ENCODE results near the gene STARD3. TPM values are rescaled to one million over a fixed set of nuclear protein-coding genes. Genes with fewer than 3 reads are reported as not detected.
A peak's percentile ranks its signal among the peaks of the same experiment; 100 is the strongest.

Gene STARD3
- total RNA-seq, 2 experiments from 2014 or later = 56.1 to 56.8 TPM

DNA sequence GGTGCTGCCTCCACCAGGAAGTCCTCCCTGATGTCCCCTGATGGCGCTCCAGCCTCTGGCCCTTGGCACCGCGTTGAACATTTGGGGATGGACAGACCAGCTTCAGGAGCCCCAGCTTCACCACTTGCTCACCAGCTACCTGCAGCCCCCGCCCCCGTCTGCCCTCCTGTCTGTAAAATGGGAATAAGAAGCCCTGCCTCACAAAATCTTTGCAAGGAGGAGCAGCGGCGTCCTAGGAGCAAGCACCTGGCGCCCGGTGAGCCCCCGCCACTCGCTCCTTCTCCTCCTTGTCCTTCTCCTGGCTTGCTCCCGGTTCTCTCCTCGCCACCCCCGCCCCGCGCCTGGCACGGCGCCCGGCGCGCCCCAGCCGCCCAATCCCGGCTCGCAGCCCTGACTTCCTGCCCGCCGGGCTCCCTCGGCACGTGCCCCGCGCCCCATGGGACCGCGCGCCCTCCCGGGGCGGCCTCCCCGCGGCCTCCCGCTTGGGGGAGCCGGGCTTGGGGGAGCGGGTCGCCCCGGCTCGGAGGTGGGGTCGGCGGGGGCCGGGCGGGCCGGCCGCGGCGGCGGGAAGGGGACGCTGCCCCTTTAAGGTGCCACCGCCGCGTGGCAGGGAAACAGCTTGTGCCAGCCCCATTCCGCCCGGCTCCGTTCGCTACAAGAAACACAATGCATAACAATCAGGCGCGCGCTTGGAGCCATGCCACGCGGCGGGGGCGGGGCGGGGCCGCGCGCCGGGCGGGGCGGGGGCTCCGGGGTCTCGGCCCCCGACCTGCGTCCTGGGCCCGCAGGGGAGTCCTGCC lies 19.3 kb upstream of the STARD3 start:
- Mint-ChIP-seq H3K4me3 (peak overlapping the region; percentile 66), H3K4me1 (ENCODE audit: low read depth) (peaks cover 10% of the 10 kb centered on the region), H3K27me3 (ENCODE audit: low read depth) (peaks cover 3% of the 10 kb centered on the region), H3K27ac (no peak overlapping the region), H3K9me3 (no peaks in the 10 kb centered on the region), H3K36me3 (ENCODE audit: low read depth) (no peaks in the 10 kb centered on the region)
- CTCF ChIA-PET = interaction anchor here (1.9 to 6.7 kb wide), 2 partner anchors 53 to 138 kb away, joined by 7 to 63 read pairs; partner anchors contain the start of gene PNMT
- DNase-seq = peak; percentile 54
- intact Hi-C loops (cut with micrococcal nuclease) = no loop called here

DNA sequence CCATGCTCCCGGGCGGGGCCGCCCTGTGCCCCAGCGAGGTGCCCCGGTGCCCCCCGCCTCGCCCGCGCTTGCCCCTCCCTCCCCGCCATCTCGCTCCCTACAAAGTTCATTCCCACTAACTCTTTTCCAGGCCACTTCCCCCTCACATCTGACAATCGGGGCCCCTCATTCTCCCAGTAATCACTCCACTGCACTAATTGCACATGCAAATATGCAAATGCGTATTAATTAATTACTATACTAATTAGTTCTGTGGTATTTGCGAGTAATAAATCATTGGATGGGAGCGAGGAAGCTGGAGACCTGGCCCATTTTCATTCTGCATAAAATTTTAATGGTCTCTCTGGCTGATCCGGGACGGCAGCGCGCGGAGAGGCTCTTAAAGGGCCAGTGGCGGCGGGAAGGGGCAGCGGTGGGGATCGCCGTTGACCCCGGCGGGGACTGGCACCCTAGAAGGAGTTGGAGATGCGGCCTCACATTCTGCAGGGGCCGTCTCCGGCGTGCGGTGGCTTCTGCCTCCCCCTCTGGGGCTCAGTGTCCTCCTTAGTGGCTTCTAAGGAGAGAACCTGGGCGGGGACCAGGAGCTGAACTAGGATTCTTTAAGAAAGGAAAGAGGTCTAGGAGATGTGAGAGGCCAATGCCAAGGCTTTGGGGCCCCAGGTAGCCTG lies 18.6 kb upstream of the STARD3 start:
- no peak overlapping the region for H3K27ac Mint-ChIP-seq
- peak overlapping the region; percentile 64 for H3K4me3 Mint-ChIP-seq
- intact Hi-C loops (cut with micrococcal nuclease) = no loop called here
- DNase-seq = no peak
- peaks cover 3% of the 10 kb centered on the region for H3K27me3 Mint-ChIP-seq (ENCODE audit: low read depth)
- H3K4me1 Mint-ChIP-seq (ENCODE audit: low read depth) = peaks cover 12% of the 10 kb centered on the region
- no peaks in the 10 kb centered on the region for H3K36me3 Mint-ChIP-seq (ENCODE audit: low read depth)
- H3K9me3 Mint-ChIP-seq = no peaks in the 10 kb centered on the region
- CTCF ChIA-PET = interaction anchor here (1.5 to 8.4 kb wide), 7 partner anchors 18 to 137 kb away, joined by 5 to 213 read pairs (median 7); partner anchors contain the start of genes PNMT and STARD3

DNA sequence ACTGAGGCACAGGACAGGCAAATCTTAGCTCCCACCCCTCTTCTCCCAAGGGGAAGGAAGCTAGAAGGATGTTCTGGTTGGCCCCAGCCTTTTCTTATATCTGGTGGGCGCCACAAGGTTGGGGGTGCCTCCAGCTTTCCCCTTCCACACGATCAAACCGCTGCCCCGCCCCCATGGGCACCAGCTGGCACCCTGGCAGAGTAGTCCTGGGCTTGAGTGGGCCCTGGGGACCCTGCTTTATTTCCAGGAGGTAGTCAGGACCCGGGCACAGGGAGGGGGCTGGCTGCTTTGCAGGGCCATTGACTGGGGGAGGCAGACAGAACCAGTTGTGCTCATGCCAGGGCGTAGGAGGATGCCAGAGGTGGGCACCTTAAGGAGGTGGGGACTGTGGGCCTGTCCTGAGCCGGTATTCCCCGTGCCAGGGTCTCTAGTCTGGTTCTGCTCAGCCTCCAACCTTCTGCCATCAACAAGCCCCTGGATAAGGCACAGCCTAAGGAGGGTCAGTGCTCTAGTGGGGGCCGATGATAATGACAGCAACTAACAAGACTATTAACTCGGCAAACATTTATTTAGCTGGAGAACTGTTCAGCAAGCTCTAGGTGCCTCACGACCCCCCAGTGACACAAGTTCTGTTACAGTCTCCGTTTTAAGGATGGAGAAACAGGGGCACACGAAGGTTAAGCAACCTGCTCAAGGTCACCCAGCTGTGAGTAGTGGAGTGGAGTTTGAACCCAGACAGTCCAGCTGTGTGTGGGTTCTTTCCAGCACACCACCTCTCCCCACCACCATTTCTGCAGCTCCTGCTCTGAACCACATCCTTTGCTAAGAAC lies 17.8 kb upstream of the STARD3 start:
- DNase-seq = no peak
- peaks cover 3% of the 10 kb centered on the region for H3K27me3 Mint-ChIP-seq (ENCODE audit: low read depth)
- CTCF ChIA-PET = interaction anchor here (1.1 to 8.4 kb wide), 9 partner anchors 17 to 136 kb away, joined by 3 to 213 read pairs (median 6); partner anchors contain the start of genes PNMT and STARD3
- no peaks in the 10 kb centered on the region for H3K9me3 Mint-ChIP-seq
- H3K4me3 Mint-ChIP-seq = no peak overlapping the region
- no peaks in the 10 kb centered on the region for H3K36me3 Mint-ChIP-seq (ENCODE audit: low read depth)
- H3K27ac Mint-ChIP-seq = no peak overlapping the region
- intact Hi-C loops (cut with micrococcal nuclease) = no loop called here
- H3K4me1 Mint-ChIP-seq (ENCODE audit: low read depth) = peaks cover 14% of the 10 kb centered on the region

DNA sequence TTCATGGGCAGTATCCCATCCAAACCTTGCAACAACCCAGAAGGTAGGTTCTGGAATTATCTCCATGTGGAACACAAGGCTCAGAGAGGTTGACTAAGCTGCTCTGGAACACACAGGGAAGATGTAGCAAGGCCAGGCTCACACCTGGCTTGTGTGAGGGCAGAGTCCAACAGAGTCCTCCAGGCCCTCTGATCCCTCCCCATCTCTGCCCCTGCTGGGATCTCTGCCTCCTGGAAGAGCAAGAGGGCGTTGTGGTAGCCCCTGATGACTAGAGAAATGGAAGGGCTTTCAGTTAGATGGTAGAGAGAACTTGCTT lies 17.2 kb upstream of the STARD3 start:
- intact Hi-C loops (cut with micrococcal nuclease) = loop anchor here (5.0 kb wide), 1 partner anchor 412 kb away; no protein-coding TSS in a partner anchor
- no peaks in the 10 kb centered on the region for H3K9me3 Mint-ChIP-seq
- H3K4me1 Mint-ChIP-seq (ENCODE audit: low read depth) = peaks cover 14% of the 10 kb centered on the region
- H3K27me3 Mint-ChIP-seq (ENCODE audit: low read depth) = peaks cover 5% of the 10 kb centered on the region
- H3K27ac Mint-ChIP-seq = no peak overlapping the region
- DNase-seq = no peak
- no peak overlapping the region for H3K4me3 Mint-ChIP-seq
- no peaks in the 10 kb centered on the region for H3K36me3 Mint-ChIP-seq (ENCODE audit: low read depth)
- CTCF ChIA-PET = interaction anchor here (0.9 to 8.4 kb wide), 12 partner anchors 17 to 136 kb away, joined by 3 to 213 read pairs (median 6); partner anchors contain the start of genes PNMT and STARD3

DNA sequence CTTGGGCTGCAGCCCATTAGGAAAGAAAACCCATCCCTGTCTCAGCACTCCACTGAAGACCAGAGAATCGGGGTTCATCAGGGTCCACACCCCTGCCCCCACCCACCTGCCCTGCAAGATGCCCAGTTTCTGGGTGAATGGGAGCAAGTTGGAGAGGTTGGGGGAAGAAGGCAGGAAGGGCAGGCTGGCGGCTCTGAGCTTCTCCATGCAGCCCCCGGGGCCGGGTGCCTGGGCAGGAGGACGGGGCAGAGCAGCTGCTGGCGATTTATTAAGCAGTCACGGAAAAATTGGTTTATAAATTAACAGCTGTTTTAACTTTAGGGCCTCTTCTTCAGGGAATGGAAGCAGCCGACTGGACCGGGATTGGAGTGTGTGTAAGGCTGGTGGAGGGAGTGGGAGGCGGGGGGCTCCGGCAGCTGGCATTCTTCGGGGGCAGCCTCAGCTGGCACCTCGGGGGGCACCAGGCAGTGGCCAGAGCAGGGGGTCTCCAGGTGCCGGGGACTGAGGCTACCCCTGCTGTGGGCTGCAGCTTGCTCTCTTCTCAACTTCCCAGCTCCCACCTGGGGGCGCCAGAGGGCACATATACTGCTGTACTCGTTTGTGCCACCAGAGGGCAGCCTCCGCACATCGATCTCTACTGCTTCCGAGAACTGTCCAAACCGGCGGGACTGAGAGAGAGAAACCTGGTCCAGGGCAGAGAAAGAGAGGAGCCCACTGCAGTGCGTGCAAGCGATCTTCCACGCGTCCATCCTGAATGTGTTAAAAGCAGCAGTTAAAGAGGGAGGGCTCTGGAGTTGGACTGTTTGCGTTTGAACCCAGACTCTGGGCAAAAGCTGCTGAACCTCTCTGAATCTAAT lies 15.2 kb upstream of the STARD3 start:
- DNase-seq = peak; percentile 92
- H3K27me3 Mint-ChIP-seq (ENCODE audit: low read depth) = peaks cover 20% of the 10 kb centered on the region
- H3K4me1 Mint-ChIP-seq (ENCODE audit: low read depth) = peaks cover 27% of the 10 kb centered on the region
- H3K36me3 Mint-ChIP-seq (ENCODE audit: low read depth) = no peaks in the 10 kb centered on the region
- H3K9me3 Mint-ChIP-seq = no peaks in the 10 kb centered on the region
- H3K4me3 Mint-ChIP-seq = peak overlapping the region; percentile 68
- intact Hi-C loops (cut with micrococcal nuclease) = loop anchor here (1.0 to 5.0 kb wide), 9 partner anchors 13 to 414 kb away; partner anchors contain the start of genes IKZF3, PNMT and PSMD3
- peak overlapping the region; percentile 67 for H3K27ac Mint-ChIP-seq
- CTCF ChIA-PET = interaction anchor here (0.5 to 8.4 kb wide), 58 partner anchors 10 to 406 kb away, joined by 3 to 213 read pairs (median 5); partner anchors contain the start of genes MIEN1, PGAP3, PNMT and PSMD3

DNA sequence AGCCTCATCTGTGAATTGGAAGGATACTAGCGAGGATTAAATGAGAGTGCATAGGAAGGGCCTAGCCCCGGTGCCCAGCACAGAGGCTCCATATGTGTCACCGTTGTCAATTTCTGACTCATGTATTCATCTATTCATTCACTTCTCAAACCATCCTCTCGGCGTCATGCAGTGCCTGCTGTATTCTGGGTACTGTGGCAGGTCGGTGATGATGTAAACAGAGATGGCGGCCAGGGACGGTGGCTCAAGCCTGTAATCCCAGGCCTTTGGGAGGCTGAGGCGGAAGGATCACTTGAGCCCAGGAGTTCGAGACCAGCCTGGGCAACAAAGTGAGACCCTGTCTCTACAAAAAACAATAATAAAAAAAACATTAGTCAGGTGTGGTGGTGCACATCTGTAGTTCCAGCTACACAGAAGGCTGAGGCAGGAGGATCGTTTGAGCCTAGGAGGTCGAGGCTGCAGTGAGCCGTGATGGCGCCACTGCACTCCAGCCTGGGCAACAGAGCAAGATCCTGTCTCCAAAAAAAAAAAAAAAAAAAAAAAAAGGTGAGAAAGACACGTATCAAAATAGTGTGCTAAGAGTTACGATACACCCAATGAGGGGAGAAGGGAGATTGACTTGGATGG lies 14.5 kb upstream of the STARD3 start:
- peaks cover 22% of the 10 kb centered on the region for H3K27me3 Mint-ChIP-seq (ENCODE audit: low read depth)
- H3K36me3 Mint-ChIP-seq (ENCODE audit: low read depth) = no peaks in the 10 kb centered on the region
- peaks cover 28% of the 10 kb centered on the region for H3K4me1 Mint-ChIP-seq (ENCODE audit: low read depth)
- peak; percentile 71 for DNase-seq
- CTCF ChIA-PET = interaction anchor here (0.5 to 8.4 kb wide), 41 partner anchors 14 to 474 kb away, joined by 3 to 213 read pairs (median 5); partner anchors contain the start of genes MIEN1, PGAP3, PNMT and PSMD3
- peak overlapping the region; percentile 67 for H3K27ac Mint-ChIP-seq
- H3K9me3 Mint-ChIP-seq = no peaks in the 10 kb centered on the region
- H3K4me3 Mint-ChIP-seq = peak overlapping the region; percentile 68
- intact Hi-C loops (cut with micrococcal nuclease) = loop anchor here (1.0 to 5.0 kb wide), 11 partner anchors 12 to 415 kb away; partner anchors contain the start of genes IKZF3, MIEN1, PNMT and PSMD3

DNA sequence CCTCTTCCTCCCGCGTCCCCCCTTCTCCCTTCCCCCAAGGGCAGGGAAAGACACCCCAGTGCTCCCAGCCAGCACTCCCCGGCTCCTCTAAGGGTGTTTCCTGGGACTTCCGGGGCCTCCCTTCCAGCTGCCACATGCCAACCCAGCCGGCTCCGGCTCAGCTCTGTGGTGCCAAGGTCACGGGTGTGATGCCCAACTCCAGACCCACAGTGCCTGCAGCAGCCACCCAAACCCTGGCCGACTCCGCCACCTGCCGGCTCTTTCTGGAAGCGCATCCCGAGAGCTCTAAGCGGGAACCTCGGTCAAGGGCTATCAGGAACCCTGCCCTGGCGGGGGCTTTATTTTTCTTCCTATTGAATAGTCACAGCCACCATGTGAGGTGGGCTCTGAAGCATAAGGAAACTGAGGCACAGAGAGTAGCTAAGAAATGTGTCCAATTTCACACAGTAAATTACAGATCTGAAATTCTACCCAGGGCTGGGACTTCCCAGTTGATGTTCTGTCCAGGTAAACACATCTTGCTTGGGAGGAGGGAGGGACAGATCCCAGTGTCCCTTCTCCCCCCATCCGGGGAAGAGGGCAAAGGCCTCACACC lies 13.5 kb upstream of the STARD3 start:
- peaks cover 28% of the 10 kb centered on the region for H3K27me3 Mint-ChIP-seq (ENCODE audit: low read depth)
- no peak overlapping the region for H3K4me3 Mint-ChIP-seq
- H3K9me3 Mint-ChIP-seq = no peaks in the 10 kb centered on the region
- peak; percentile 93 for DNase-seq
- no peak overlapping the region for H3K27ac Mint-ChIP-seq
- H3K4me1 Mint-ChIP-seq (ENCODE audit: low read depth) = peaks cover 28% of the 10 kb centered on the region
- intact Hi-C loops (cut with micrococcal nuclease) = loop anchor here (1.0 to 5.0 kb wide), 5 partner anchors 55 to 416 kb away; partner anchors contain the start of gene MIEN1
- CTCF ChIA-PET = interaction anchor here (0.6 to 8.4 kb wide), 29 partner anchors 10 to 1142 kb away, joined by 3 to 213 read pairs (median 4); partner anchors contain the start of genes MIEN1, PGAP3, PNMT and PSMD3
- no peaks in the 10 kb centered on the region for H3K36me3 Mint-ChIP-seq (ENCODE audit: low read depth)

DNA sequence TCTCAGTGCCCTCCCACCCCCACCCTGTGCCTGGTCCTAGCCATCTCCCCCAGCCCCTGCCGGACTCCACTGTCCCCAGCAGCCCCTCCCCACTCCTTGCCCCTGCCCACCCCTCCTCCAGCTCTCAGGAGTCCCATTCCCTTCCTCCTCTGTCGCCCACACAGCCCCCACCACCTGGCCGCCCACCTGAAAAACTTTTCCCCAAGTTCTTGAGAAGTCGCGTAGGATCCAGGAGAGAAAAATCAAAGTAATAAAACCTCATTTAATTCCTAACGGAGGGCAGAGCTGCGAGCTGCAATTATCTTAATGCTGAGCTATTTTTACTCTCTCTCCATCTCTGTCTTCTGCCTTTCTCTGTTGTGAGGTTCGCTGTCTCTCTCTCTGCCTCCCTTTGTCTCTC lies 12.6 kb upstream of the STARD3 start:
- DNase-seq = no peak
- H3K27me3 Mint-ChIP-seq (ENCODE audit: low read depth) = peaks cover 28% of the 10 kb centered on the region
- no peak overlapping the region for H3K27ac Mint-ChIP-seq
- H3K4me1 Mint-ChIP-seq (ENCODE audit: low read depth) = peaks cover 28% of the 10 kb centered on the region
- no peaks in the 10 kb centered on the region for H3K36me3 Mint-ChIP-seq (ENCODE audit: low read depth)
- CTCF ChIA-PET = interaction anchor here (1.2 to 8.4 kb wide), 7 partner anchors 12 to 355 kb away, joined by 3 to 213 read pairs (median 44); partner anchors contain the start of genes PNMT, PSMD3, STARD3 and TCAP
- H3K4me3 Mint-ChIP-seq = no peak overlapping the region
- intact Hi-C loops (cut with micrococcal nuclease) = loop anchor here (5.0 kb wide), 1 partner anchor 417 kb away; no protein-coding TSS in a partner anchor
- H3K9me3 Mint-ChIP-seq = no peaks in the 10 kb centered on the region

DNA sequence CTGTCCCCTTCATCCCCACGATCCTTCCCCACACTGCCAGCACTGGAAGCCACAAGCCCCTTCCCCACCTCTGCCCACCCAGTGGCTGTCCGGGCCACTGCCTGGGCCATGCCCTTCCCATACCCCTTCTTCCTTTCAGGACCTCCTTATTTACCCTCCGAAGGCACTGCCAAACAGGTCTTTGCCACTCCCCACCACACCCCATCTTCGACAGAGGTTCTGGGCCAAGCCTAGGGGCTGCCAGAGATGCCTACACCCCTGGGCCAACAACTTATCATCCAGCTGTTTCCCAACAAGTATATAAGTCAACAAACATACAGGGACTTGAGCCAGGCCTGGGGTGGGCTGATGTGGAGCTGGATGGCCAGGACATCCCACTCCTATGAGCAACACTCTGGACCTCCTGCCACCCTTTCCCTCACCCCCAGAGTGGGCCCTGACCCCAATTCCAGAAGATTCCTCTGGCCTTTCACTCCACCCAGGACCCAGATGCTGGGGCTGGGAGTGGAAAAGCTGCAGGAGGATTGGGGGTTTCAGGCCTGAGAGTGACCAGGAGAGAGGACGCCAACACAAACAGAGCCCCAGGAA lies 11.7 kb upstream of the STARD3 start:
- intact Hi-C loops (cut with micrococcal nuclease) = no loop called here
- Mint-ChIP-seq H3K4me3 (no peak overlapping the region), H3K27ac (no peak overlapping the region), H3K4me1 (ENCODE audit: low read depth) (peaks cover 28% of the 10 kb centered on the region), H3K27me3 (ENCODE audit: low read depth) (peaks cover 29% of the 10 kb centered on the region), H3K9me3 (no peaks in the 10 kb centered on the region), H3K36me3 (ENCODE audit: low read depth) (no peaks in the 10 kb centered on the region)
- no peak for DNase-seq
- CTCF ChIA-PET = interaction anchor here (0.6 to 8.4 kb wide), 7 partner anchors 11 to 563 kb away, joined by 3 to 213 read pairs (median 4); partner anchors contain the start of gene STARD3

Data from activated naive CD4-positive, alpha-beta T cell treated with anti-CD3 and anti-CD28 coated beads for 36 hours (primary cell).